Activated CD4-positive, alpha-beta T cell treated with anti-CD3 and anti-CD28 coated beads, Interleukin-2, amount 50 U/mL, for 24 hours (primary cell): ENCODE measurements around the gene MYRFL.
"Not testable (repeated sequence)": the region's sequence is repeated elsewhere in the genome, so short reads cannot be mapped to it uniquely, and the experiment has no call there.

Experiments used
- DNase-seq, 2 donors: peaks; one replicate each; pipeline ENCODE4 v3.0.0-alpha.2; 2020; ENCODE audit warnings: low read depth in 1 of 2, low spot score in 1 of 2

Gene MYRFL

DNA sequence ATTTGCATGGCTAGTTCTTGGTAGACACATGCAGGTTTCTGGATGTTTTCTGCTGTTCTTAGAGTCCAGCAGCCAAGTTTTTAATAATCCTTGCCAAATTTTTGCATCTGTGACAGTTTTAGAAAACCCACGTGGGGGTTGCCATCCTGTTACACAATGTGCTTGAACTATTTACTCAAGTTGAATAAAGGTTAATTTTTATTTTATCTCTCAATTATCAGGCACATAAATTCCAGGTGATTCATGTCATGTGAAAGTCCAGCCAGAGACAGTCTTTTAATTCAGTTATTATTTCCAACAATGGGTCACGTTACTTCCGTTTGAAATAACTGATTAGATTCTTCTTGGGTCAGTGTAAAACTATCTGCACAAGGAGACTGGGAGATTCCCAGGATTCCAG lies 15.7 kb downstream of the MYRFL start:
- no peak for DNase-seq

DNA sequence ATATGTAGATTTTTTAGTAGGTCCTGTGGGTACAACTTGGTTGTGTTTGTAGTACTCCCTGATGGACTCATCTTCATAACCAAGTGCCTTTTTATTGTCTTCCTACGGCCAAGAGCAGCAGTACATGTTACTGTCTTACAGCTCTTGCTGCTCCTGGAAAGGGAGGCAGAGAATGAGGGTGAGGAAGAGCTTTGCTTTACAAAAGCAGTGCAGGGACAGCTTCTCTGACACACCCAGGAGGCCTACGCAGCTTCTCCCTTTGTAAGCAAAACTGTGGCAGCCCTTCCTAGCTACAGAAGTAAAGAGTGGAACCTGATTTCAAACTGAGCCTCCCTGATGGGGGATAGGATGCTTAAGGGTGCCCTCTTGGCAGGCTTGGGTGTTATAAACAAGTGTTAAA lies 18.6 kb downstream of the MYRFL start:
- DNase-seq: no peak

DNA sequence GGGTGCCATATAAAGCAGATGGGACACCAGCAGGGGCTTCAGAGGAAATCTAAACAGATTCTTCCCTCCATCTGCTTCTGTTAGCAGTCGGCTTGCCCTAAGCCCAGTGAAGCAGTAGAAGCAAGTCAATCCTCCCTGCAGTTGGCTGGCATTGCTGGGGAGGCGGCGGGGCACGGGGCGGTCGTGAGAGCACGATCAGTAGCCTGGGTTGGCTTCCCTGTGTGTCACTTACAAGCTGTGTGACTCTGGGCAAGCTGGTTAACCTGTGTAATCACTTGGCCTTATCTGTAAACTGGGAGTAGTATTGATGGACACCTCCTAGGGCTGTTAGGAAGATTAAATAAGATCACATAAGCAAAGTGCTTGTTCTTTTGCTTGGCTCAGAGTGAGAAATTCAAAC lies 19.4 kb downstream of the MYRFL start:
- DNase-seq: no peak

DNA sequence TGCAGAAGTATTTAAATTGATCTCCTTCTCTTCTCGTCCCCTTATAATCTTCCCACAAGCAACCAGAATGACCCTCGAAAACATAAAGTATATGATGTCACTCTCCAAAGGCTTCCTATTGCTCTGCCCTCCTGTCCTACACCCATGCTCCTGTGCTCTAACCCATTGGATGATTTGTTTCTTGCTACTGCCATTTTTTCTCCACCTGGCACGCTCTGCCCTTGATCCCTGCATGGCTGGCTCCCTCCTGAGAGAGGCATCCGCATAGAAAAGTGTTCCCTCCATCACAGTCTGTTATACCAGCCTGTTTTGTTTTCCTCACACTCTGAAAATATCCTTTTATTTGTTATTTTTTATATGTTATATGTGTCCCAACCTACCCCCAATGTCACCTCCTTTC lies 19.8 kb downstream of the MYRFL start:
- DNase-seq: no peak

DNA sequence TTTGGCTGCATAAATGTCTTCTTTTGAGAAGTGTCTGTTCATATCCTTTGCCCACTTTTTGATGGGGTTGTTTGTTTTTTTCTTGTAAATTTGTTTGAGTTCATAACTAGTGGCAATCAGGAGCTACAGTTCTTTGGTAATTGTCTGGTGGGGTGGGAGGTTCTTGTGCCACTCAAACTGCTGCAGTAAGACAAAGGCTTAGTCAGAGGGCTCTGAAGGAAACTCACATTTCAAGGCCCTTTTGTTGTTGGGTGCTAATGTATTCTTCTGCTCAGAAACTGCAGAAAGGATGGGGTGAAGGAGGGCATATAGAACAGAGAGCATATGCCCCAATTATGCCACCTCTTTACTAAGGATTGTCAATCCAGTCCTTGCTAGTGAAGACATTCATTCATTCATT lies 21.9 kb downstream of the MYRFL start:
- DNase-seq: no peak

DNA sequence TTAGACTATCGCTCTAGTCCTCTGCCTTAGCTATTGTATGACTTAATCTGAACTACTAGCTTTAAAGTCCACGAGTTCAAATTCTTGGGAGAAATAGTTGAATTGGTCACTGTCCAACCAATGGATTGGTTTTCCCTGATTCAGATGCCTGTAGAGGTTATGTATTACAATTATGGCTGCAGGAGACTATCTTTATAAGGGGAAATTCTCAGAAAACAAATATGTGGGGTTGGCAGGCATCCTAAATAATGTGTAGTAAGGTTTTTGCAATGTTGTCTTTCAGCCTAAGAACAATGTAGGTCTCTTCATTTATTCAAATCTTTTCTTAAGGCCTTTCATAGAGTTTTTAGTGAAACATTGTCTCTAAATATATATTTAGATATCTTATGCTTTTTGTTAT lies 26.9 kb downstream of the MYRFL start:
- DNase-seq: no peak

DNA sequence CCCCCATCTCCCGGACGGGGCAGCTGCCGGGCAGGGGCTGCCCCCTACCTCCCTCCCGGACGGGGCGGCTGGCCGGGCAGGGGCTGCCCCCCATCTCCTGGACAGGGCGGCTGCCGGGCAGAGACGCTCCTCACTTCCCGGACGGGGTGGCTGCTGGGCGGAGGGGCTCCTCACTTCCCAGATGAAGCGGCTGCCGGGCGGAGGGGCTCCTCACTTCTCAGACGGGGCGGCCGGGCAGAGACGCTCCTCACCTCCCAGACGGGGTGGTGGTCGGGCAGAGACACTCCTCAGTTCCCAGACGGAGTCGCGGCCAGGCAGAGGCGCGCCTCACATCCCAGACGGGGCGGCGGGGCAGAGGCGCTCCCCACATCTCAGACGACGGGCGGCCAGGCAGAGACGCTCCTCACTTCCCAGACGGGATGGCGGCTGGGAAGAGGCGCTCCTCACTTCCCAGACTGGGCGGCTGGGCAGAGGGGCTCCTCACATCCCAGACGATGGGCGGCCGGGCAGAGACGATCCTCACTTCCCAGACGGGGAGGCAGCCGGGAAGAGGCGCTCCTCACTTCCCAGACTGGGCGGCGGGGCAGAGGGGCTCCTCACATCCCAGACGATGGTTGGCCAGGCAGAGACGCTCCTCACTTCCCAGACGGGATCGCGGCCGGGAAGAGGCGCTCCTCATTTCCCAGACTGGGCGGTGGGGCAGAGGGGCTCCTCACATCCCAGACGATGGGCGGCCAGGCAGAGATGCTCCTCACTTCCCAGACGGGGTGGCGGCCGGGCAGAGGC lies 28.3 kb downstream of the MYRFL start:
- not testable (repeated sequence) for DNase-seq

DNA sequence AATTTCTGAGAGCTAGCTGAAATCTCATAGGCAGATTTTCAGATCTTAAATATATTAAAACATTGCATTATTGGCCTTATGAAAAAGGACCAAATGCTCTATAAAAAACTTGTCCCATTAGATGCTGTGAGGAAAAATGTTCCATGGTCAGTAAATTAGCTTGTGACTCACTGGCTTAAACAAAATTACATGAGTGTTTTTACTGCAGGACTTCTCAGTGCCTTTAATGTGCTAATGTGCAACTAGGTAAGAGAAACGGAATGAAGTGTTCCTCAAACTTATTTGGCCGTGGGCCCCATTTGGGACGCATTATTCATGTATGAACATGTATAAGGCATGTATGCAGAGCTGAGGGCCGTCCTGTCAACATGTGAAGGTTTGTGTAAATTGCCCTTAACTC lies 41.7 kb downstream of the MYRFL start:
- DNase-seq: no peak

DNA sequence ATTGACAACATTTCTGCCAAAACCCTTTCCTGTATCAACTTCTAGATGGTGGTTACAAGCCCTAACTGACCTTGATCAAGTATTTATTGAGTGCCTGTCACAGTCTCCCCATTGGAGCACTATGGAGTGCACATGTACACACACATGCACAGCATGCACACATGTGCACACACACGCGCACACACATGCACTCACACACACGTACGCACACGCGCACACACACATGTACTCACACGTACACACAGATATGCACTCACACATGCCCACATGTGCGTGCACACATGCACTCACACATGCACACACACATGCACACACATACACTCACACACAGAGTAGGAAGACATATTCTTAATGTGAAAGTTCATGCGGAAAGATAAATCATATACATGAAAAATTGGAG lies 43.7 kb downstream of the MYRFL start:
- DNase-seq: no peak

DNA sequence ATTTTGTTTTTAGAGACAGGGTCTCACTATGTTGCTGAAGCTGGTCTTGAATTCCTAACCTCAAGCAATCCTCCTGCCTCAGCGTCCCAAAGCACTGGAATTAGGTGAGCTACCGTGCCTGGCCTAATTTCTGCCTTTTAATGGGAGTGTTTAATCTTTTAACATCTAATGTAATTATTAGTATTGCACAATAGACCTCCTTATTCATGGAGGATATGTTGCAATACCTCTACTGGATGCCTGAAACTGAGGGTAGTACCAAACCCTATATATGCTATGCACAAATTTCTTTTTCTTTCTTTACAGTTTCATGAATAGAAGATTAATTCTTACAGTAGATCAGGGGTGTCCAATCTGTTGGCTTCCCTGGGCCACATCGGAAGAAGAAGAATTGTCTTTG lies 47.8 kb downstream of the MYRFL start:
- DNase-seq: no peak

DNA sequence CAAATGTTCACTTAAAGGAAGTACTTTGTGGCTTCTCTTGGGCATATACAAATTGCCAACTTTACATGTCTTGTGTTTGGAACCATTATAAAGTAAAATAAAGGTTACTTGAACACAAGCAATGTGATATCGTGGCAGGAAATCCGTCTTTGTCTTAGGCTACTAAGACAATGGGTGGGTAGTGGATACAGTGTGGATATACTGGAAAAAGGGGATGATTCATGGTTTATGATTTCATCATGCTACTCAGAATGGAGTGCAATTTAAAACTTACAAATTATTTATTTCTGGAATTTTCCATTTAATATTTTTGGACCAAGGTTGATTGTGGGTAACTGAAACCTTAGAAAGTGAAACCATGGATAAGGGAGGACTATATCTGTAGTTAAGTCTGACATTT lies 48.4 kb downstream of the MYRFL start:
- DNase-seq: no peak

DNA sequence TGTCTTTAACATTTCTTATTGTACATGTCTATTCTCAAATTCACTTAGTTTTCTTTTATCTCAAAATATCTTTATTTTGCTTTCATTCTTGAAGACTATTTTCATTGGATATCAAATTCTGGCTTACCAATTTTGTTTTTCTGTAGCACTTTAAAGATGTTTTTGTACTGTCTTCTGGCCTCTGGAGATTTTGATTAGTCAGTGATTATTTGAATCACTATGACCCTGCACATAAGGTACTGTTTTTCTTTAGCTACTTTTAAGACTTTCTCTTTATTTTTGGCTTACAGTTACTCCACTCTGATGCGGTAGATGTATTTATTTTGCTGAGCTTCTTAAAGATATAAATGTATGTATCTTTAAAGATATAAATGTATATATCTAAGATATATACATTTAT lies 49.6 kb downstream of the MYRFL start:
- DNase-seq: no peak

DNA sequence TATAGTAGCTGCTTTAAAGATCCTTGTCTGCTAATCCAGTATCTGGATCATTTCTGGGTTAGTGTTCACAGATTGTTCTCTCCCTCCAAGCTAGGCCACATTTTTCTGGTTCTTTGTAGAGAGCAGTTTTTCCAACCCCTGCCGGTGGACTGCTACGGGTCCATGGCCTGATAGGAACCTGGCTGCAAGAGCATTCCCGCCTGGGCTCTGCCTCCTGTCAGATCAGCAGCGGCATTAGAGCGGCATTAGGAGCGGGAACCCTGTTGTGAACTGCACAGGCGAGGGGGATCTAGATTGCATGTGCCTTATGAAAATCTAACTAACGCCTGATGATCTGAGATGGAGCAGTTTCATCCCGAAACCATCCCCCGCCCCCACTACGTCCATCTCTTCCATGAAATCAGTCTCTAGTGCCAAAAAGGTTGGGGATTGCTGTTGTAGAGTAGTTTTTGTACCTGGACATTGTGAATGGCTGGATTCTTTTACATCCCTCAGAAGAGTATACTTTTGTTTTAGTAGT lies 50.4 kb downstream of the MYRFL start:
- no peak for DNase-seq

DNA sequence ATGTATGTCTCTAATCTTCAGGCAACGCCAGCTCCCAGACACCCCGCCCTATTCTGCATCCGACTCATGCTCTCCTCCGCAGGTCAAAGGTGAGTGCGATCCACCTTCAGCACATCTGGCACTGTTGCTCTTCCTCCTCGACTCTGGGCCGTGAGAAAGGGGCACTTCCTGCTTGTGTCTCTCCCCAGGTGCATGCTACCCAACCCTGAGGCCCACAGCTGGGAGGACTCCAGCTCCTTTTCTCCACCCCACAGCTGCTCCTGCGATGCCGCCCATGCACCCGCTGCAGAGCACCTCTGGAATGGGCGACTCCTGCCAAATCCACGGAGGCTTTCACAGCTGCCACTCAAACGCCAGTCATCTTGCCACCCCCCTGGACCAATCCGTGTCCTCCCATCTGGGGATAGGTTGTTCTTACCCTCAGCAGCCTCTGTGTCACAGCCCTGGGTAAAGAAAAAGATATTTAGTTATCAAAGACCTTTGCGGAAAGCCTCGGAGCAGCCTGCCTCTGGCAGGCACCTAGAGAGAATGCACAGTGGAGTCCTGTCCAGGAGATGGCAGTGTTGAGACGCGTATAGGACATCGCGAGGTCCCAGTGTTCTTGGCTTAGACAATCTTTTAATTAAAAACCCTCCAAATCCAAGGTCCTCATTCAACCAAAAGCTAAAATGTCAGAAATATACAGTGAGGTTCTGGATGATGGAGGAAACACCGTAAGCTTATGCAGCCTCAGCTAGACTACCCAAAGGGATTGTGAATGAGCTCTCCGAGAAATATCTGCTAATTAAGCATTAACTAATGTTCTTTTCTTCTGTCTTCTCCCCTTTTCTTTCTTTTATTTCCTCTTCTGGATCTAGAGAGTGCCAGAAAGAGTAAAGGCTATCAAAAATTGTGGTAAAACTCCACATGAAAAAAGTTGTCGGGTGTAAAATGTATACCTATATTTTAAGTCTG lies 54.3 kb downstream of the MYRFL start:
- peak; percentile 33 to 55 for DNase-seq

DNA sequence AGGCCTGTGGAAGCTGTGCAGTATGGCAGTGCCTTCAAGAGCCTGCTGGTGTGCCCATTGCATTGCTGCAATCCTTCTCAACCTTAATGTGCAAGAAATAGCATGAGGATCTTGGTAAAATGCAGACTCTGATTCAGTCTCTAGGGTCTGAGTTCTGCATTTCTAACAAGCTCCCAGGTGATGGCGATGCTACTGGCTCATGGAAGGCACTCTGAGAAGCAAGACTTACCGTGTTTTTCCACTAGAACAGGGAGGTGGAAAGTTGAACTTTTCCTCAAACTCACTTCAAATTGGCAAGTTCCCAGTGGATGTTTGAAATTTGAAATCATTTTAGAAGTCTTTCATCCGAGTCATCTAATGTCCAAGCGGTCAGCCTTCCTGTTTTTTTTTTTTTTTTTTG lies 55.5 kb downstream of the MYRFL start:
- no peak for DNase-seq

DNA sequence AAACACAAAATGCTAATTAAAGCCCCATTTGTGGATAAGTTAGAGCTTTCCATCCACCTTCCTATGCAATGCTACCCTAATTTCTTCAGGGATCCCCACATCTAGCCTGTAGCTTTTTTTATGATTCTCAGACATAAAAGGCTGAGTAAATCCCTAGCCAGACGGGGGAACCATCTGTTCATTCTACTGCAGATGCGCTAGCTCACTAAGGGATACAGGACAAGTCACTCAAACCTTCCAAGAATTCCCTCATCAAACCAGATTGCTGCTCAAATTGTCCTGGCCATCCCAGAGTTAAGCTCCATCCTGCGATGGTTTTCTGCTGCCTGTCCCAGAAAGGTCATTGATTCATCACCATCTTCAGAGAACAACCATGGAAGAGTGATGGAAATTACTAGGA lies 56.7 kb downstream of the MYRFL start:
- no peak for DNase-seq

DNA sequence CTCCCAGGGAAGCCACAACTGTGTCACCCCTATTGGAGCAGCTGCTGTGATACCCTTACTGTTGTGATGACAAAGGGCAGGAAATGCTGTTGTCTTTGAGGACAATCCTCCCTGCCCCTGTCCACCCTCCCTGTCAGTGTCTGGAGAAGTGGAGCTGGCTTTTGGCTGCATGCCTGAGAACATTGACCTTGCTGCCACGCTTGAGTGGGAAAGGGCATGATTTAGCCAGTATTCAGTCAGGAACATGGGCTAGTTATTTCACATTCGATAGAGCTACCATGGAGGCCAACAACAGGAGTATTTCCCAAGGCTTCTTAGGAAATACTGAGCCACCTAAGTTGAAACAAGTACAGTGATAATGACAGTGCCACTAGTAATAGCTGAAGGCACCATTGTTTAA lies 59.4 kb downstream of the MYRFL start:
- DNase-seq: no peak

DNA sequence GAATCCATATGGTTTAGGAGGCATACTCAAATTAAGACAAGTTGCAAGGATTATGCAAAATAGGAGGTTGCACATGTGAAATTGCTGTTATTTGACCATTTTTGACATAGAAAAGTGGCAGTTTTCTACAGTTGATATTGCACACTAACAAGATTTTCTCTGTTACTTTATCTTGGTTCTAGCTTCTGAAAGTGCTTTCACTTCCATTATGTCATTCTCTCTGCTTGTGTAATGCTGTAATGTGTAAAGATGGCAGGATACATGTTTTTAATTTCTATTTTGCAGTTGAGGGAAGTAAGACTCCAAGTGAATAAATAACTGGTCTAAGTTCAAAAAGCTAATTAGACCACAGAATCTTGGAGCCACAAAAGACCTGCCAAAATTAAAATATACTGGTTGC lies 60.6 kb downstream of the MYRFL start:
- no peak for DNase-seq

DNA sequence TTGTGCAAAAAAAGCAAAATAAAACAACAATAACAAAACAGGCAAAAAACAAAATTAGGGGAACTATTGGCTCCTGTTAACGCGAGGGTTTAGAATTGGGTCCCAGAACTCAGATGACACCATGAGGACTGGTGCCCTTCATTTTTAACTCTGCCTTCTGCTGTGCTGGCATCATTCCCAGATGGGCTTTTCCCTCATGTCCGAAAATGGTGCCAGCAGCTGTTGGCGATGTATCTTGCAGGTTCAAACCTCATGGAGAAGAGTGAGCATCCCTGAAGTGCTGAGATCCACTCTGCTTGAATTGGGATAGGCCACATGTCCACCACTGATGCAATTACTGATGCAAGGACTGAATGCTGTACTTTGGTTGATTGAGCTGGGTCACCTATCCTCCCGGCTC lies 61.1 kb downstream of the MYRFL start:
- DNase-seq: no peak

DNA sequence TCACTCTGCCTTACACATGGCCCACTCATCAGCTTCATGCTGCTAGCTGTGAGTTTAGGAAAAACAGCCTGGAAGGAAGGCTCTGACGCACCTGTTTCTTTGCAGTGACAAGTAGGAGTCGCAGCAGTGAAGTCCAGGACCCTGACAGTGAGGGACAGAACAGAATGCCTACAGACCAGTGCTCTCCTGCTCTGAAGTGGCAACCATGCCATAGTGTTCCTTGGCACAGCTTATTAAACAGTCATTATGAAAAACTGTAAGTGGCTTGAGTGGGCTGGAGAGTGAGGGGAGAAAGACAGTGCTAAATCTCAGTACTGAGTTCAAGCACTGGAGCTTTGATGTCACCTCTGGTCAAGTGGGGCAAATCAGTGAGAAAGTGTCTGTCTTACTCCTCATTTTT lies 61.7 kb downstream of the MYRFL start:
- DNase-seq: no peak

DNA sequence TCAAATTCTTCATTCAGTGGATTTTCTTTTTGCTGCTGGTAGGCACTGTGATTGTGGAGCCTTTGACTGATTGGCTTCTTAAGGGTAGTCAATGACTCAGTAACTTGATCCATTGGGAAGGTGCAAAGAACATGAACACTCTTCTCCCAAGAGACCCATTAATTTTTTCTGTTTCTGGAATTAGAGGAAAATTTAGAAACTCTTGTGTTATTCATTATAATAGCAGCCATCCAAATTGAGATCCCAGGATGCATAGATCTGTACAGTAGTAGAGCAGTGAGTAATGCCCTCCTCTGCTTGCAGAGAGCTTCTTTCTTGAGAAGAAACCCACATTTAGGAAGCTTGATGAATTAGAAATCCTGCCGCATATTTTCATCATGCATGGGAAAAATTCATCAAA lies 63.9 kb downstream of the MYRFL start:
- no peak for DNase-seq

DNA sequence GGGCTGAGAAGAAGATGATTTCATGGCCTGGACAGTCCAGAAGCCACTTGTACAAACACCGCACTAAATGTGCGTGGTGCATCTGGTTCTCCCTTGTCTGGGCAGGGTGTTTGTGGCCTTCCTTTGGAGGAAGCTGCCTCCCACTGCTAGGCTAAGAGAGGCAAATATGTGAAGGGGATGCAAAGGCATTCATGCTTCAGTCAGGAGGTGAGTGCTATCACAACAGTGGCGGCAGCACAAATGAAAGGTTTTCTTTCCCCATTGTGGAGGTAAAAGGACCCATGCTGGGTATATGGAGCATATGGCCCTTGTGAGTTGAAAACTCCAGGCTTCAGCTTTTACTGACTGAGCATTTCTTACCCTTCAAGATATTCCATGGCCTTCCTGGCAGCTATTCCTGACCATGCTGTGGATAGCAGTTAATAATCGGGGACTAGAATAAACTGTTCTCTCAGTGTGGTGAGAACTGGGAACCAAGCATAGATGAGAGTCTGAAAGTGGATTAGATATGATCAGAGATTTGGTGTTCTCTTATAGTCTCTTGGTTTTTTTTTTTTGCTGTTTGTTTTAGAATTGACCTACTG lies 69.9 kb downstream of the MYRFL start:
- no peak for DNase-seq
